Hepatocyte (in vitro differentiated cells): ENCODE results near the gene CELSR2. TPM values are rescaled to one million over a fixed set of nuclear protein-coding genes. Genes with fewer than 3 reads are reported as not detected.

Experiments used
- DNase-seq: peaks from one replicate; pipeline ENCODE4 v3.0.0-alpha.2; 2016; ENCODE audit warnings: low spot score
- H2AFZ ChIP-seq: fragments of 200-600 bp; sonication (generic); 2 replicates; pipeline ENCODE4 v1.6.0; 2016; ENCODE audit warnings: antibody characterized with exemption, mild to moderate bottlenecking
- H3K27ac ChIP-seq: fragments of 200-600 bp; sonication (generic); 2 replicates; pipeline ENCODE4 v1.5.1; 2016; ENCODE audit warnings: mild to moderate bottlenecking
- H3K27me3 ChIP-seq: fragments of 200-600 bp; sonication (generic); 2 replicates; pipeline ENCODE4 v1.6.1; 2016
- H3K36me3 ChIP-seq: fragments of 200-600 bp; sonication (generic); replicated peaks from 2 replicates; pipeline ENCODE4 v1.5.1; 2016; ENCODE audit warnings: low read depth; ENCODE audit not compliant: insufficient read depth
- H3K4me1 ChIP-seq: fragments of 200-600 bp; sonication (generic); 2 replicates; pipeline ENCODE4 v1.5.1; 2016; ENCODE audit warnings: mild to moderate bottlenecking, moderate library complexity; ENCODE audit not compliant: insufficient read depth
- H3K4me2 ChIP-seq: fragments of 200-600 bp; sonication (generic); 2 replicates; pipeline ENCODE4 v1.6.0; 2016
- H3K4me3 ChIP-seq: fragments of 200-600 bp; sonication (generic); 2 replicates; pipeline ENCODE4 v1.5.1; 2016; ENCODE audit warnings: mild to moderate bottlenecking
- H3K79me2 ChIP-seq: fragments of 200-600 bp; sonication (generic); 2 replicates; pipeline ENCODE4 v1.6.0; 2017; ENCODE audit warnings: mild to moderate bottlenecking
- H3K9me2 ChIP-seq: fragments of 200-600 bp; sonication (generic); replicated peaks from 2 replicates; pipeline ENCODE4 v1.6.0; 2017; ENCODE audit warnings: mild to moderate bottlenecking; ENCODE audit not compliant: insufficient read depth
- H3K9me3 ChIP-seq: fragments of 200-600 bp; sonication (generic); 2 replicates; pipeline ENCODE4 v1.5.1; 2016; ENCODE audit warnings: low read depth, mild to moderate bottlenecking
- H4K20me1 ChIP-seq: fragments of 200-600 bp; sonication (generic); 2 replicates; pipeline ENCODE4 v1.6.0; 2016; ENCODE audit warnings: mild to moderate bottlenecking; ENCODE audit not compliant: insufficient read depth, poor library complexity, severe bottlenecking
- CTCF ChIP-seq: fragments of 200-600 bp; sonication (generic); IDR thresholded peaks from 2 replicates; pipeline ENCODE4 v1.5.1; 2016; ENCODE audit warnings: antibody characterized with exemption, mild to moderate bottlenecking; ENCODE audit not compliant: poor library complexity
- EZH2 ChIP-seq: fragments of 200-600 bp; sonication (generic); IDR thresholded peaks from 2 replicates; pipeline ENCODE4 v1.6.1; 2016; ENCODE audit warnings: antibody characterized with exemption, mild to moderate bottlenecking, borderline replicate concordance
- EZH2phosphoT487 ChIP-seq: fragments of 200-600 bp; sonication (generic); IDR thresholded peaks from one replicate; pipeline ENCODE4 v1.6.1; 2018; ENCODE audit warnings: antibody characterized with exemption, mild to moderate bottlenecking, low read depth, moderate library complexity; ENCODE audit not compliant: unreplicated experiment, severe bottlenecking
- WGBS: methylation state at CpG from one replicate; pipeline ENCODE4 v1.1.6; 2016; ENCODE audit warnings: low lambda C conversion rate; ENCODE audit errors: missing lambda C conversion rate; 5-methylcytosine and 5-hydroxymethylcytosine counted together
- polyA plus RNA-seq: library from polyadenylated mRNA; unstranded; fragments of >200 nt; fragmentation: Nextera tagmentation; extraction: Ambion mirVana; gene quantifications from 2 replicates; pipeline ENCODE4 v1.2.1, GENCODE V29; 2016
- total RNA-seq: library from RNA; depleted of rRNA; stranded (reverse); fragments of >200 nt; gene quantifications from 2 replicates; pipeline ENCODE4 v1.2.3, GENCODE V29; 2014

CELSR2 gene
- total and polyA plus RNA-seq, 2 experiments from 2014 or later: 3.3 to 3.7 TPM

DNA sequence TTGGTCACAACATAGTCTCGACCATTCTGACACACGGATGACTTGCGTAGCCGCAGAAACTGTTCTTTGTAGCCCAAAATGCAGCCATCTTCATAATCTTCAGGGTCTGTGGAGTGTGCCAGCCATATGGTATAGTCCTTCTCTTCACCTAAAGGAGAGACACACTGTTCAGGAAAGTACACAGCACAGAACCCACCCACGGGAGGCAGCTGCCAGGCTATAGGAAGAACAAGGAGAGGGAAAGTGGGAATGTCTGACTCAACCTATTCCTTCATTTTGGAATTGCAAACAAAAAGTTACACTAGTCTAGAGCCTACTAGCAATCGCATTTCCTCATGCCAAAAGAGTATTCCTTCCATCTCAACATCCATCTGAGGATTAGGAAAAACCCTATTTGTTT, 73.6 kb downstream of the CELSR2 start:
- Histone ChIP-seq H3K4me2 (no peak overlapping the region), H4K20me1 (no peaks in the 10 kb centered on the region), H3K4me1 (no peaks in the 10 kb centered on the region), H3K79me2 (no peaks in the 10 kb centered on the region), H2AFZ (no peak overlapping the region), H3K9me3 (no peaks in the 10 kb centered on the region), H3K27ac (no peak overlapping the region), H3K36me3 (no peaks in the 10 kb centered on the region), H3K9me2 (no peaks in the 10 kb centered on the region), H3K4me3 (no peak overlapping the region), H3K27me3 (no peaks in the 10 kb centered on the region)
- WGBS: 95% methylated on average over 6 of the region's 6 CpGs
- DNase-seq: no peak
- TF ChIP-seq EZH2phosphoT487 (no peak), CTCF (no peak), EZH2 (no peak)

Other genes starting within 250 kb of the CELSR2 start
- gene WDR47, start 207.4 kb upstream of the CELSR2 start, total RNA-seq: 8.4 and 9.7 TPM in 2 replicates
- 6.0 and 6.7 TPM in 2 replicates for gene WDR47, start 207.4 kb upstream of the CELSR2 start, polyA plus RNA-seq
- 63.3 and 78.7 TPM in 2 replicates for gene TAF13, start 173.5 kb upstream of the CELSR2 start, total RNA-seq
- 15.7 and 22.1 TPM in 2 replicates for gene TAF13, start 173.5 kb upstream of the CELSR2 start, polyA plus RNA-seq
- 33.4 and 35.0 TPM in 2 replicates for gene TMEM167B, start 158.8 kb upstream of the CELSR2 start, total RNA-seq
- gene TMEM167B, start 158.8 kb upstream of the CELSR2 start, polyA plus RNA-seq: 18.3 and 25.0 TPM in 2 replicates
- gene ELAPOR1, start 135.4 kb upstream of the CELSR2 start, total RNA-seq: 2.5 and 3.0 TPM in 2 replicates
- gene ELAPOR1, start 135.4 kb upstream of the CELSR2 start, polyA plus RNA-seq: 1.6 and 1.8 TPM in 2 replicates
- 179 and 180 TPM in 2 replicates for gene SARS1, start 35.6 kb upstream of the CELSR2 start, total RNA-seq
- gene SARS1, start 35.6 kb upstream of the CELSR2 start, polyA plus RNA-seq: 125 and 158 TPM in 2 replicates
- gene PSRC1, start 33.6 kb downstream of the CELSR2 start, total RNA-seq: 10.1 and 14.3 TPM in 2 replicates
- gene PSRC1, start 33.6 kb downstream of the CELSR2 start, polyA plus RNA-seq: 9.1 and 13.7 TPM in 2 replicates
- 3.6 and 13.7 TPM in 2 replicates for gene MYBPHL, start 57.5 kb downstream of the CELSR2 start, total RNA-seq
- 6.7 and 7.4 TPM in 2 replicates for gene MYBPHL, start 57.5 kb downstream of the CELSR2 start, polyA plus RNA-seq
- gene SORT1, start 148.4 kb downstream of the CELSR2 start, total RNA-seq: 59.3 and 66.3 TPM in 2 replicates
- gene SORT1, start 148.4 kb downstream of the CELSR2 start, polyA plus RNA-seq: 34.4 and 43.7 TPM in 2 replicates
- 50.5 and 64.4 TPM in 2 replicates for gene PSMA5, start 176.9 kb downstream of the CELSR2 start, total RNA-seq
- gene PSMA5, start 176.9 kb downstream of the CELSR2 start, polyA plus RNA-seq: 83.1 and 90.1 TPM in 2 replicates
- 2.0 and 2.1 TPM in 2 replicates for gene SYPL2, start 217.0 kb downstream of the CELSR2 start, total RNA-seq
- gene SYPL2, start 217.0 kb downstream of the CELSR2 start, polyA plus RNA-seq: 3.0 TPM in 2 replicates
- gene ATXN7L2, start 234.4 kb downstream of the CELSR2 start, total RNA-seq: 5.1 and 6.6 TPM in 2 replicates
- 5.3 and 9.3 TPM in 2 replicates for gene ATXN7L2, start 234.4 kb downstream of the CELSR2 start, polyA plus RNA-seq
- 6.0 and 6.5 TPM in 2 replicates for gene CYB561D1, start 244.6 kb downstream of the CELSR2 start, total RNA-seq
- gene CYB561D1, start 244.6 kb downstream of the CELSR2 start, polyA plus RNA-seq: 4.8 and 5.2 TPM in 2 replicates